GM23248 (cell line): ENCODE measurements around the gene SLC12A4.

ENCODE experiments used
- EZH2 ChIP-seq: fragments of 200-600 bp; sonication (generic); IDR thresholded peaks from 2 replicates; pipeline ENCODE4 v1.6.1; 2018; ENCODE audit warnings: antibody characterized with exemption, mild to moderate bottlenecking; ENCODE audit not compliant: insufficient read depth, poor library complexity, severe bottlenecking
- EZH2phosphoT487 ChIP-seq: fragments of 200-600 bp; sonication (generic); IDR thresholded peaks from 2 replicates; pipeline ENCODE4 v1.6.1; 2018; ENCODE audit warnings: antibody characterized with exemption, moderate library complexity, mild to moderate bottlenecking, low read depth; ENCODE audit not compliant: insufficient read depth

GRCh38 chr16:67996666-67997065 is 28.2 kb upstream of the SLC12A4 start:
- TF ChIP-seq EZH2 (no peak), EZH2phosphoT487 (no peak)
